Umbilical cord (tissue), 2 donors: ENCODE measurements around the gene OSR1. TPM values are rescaled to one million over a fixed set of nuclear protein-coding genes. Genes with fewer than 3 reads are reported as not detected.
"Not testable (repeated sequence)": the region's sequence is repeated elsewhere in the genome, so short reads cannot be mapped to it uniquely, and the experiment has no call there.

ENCODE experiments used
- DNase-seq: peaks from one replicate; pipeline ENCODE4 v3.0.0-alpha.2; 2015; ENCODE audit warnings: low spot score
- total RNA-seq: library from RNA; depleted of rRNA; stranded (reverse); fragments of >200 nt; gene quantifications from one replicate; pipeline ENCODE4 v1.2.3, GENCODE V29; 2014; ENCODE audit warnings: low replicate concordance; ENCODE audit not compliant: insufficient read depth

OSR1 gene
- total RNA-seq = 8.9 TPM

DNA sequence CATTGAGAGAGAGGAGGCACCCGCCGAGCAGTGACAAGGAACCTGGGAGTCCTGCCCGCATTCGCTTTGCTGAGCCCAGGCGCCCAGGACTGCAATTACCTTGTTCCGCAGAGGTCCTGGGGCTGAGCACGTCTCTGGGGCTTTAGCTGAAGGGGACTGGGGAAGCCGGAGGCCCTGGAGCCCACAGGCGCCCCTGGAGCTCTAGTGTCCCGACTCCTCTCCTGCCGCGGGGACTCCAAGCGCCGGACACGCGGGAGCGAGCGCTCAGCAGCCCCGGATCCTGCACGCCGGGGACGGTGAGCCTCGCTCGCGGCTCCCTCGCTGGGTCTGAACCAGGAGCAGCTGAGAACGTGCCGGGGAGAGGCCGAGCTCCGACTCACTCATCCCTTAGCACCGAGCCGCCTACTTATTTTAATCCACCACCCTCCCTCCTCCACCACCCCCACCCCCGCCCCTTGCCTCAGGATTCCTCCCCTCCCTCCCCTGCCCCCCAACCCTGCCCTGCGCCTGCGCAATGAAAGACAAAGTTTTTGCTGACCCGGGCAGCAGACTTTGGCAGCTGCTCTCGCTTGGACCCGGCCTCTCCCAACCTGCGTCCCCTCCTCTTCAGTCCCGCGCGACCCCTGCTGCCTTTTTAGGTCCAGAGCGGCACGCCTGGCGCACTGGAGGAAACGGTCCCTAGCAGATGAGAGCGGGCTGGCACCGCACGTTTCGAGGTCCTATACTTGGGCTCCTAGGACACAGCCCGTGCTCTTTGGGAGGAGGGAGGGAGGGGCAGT is at the start of gene OSR1:
Gene OSR1 (minus strand): TSS at position 382 of the 779 bp plus-strand sequence. CDS start 4,818 bp downstream, outside the sequence.
- peak; percentile 91 for DNase-seq

- no peak for DNase-seq
Measured at GRCh38 chr2:19403785-19404184, 45.4 kb upstream of the OSR1 start.

DNA sequence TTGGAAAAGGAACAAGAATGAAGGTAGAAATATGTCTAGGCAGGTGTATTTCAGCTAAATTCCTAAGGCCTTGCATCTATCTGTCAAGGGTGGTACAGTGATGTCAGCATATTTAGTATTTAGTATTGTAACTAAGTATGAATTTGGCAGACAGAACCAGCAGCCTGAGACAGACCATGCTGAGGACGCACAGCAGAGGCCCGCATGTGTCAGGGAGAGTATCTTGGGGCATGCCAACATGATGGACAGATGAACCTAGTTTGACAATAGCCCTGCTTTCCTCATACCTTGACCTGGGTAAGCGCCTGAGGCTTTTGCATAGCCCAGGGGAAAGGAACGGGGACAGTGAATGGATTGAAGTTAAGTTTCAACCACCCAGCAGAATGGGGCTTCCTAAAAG is 33.8 kb upstream of the OSR1 start:
- no peak for DNase-seq

DNA sequence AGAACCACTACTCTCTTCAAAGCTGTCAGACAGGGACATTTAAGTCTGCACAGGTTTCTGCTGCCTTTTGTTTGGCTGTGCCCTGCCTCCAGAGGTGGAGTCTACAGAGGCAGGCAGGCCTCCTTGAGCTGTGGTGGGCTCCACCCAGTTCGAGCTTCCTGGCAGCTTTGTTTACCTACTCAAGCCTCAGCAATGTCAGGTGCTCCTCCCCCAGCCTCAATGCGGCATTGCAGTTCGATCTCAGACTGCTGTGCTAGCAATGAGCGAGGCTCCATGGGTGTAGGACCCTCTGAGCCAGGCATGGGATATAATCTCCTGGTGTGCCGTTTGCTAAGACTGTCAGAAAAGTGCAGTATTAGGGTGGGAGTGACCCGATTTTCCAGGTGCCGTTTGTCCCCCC is 31.0 kb upstream of the OSR1 start:
- not testable (repeated sequence) for DNase-seq

GRCh38 chr2:19380532-19380931 is 22.1 kb upstream of the OSR1 start:
- DNase-seq = no peak

DNA sequence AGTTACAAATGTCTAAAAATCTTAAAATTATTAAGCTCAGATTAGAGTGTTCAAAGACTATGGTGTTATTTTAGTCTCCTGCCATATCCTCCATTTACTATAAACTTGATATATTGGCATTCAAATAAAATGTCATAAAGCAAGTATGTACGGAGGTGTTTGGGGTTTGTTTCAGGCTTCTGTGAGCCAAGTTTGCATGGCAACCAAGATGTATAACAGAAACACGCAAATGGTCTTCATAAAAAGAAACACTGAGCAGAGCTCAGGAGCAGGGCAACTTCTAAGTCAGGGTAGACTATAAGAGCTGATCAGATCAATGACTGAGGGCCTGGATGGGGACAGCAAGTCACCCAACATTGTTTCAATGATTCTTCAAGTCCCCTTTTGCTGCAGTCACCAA is 20.5 kb upstream of the OSR1 start:
- no peak for DNase-seq

DNA sequence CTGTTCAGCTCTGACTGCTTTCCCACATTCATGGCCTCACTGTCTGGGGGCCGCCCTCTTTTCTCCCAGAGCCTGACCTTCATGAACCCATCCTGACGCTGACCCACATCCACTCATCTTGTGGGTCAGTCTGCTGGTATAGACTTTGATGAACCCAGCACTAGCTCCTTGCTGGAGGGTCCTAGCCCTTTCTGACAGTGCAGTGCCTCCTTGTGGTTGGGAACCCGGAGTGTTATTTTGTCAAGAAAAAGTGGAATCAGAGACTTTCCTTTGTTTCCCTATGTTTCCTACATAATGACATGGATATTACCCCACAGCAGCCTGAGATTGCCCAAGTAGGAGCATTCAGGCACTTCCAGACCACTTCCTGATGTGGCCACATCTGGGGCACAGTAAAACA is 19.3 kb upstream of the OSR1 start:
- DNase-seq = no peak

- no peak for DNase-seq
Measured at GRCh38 chr2:19373352-19373751, 14.9 kb upstream of the OSR1 start.

DNA sequence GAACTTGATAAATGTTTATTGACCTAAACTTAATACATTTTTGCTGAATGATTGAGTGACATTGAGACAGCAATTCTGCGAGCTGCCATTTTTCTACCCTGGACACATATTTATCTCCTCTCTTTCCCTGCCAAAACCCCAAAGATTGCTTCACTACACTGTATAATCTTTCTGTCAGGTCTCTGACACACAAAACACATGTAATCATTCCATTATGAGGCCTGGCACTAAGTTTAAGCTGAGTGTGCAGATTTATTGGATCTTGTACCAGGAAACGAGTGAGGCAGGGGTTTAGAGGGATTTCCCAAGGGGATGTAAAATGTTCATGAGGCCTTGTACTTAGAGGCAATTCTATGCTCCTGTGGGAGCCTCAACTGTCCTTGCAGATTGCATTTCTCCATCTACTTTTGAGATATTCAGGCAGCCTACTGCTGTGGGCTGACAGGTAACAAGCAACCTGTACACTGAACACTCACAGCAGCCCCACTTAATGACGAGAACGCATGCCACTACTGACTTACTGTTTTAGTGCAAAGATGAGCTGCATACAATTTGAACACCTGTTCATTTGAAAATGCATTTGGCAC is 13.7 kb upstream of the OSR1 start:
- peak; percentile 88 for DNase-seq

GRCh38 chr2:19369341-19369955 is 11.0 kb upstream of the OSR1 start:
- no peak for DNase-seq

DNA sequence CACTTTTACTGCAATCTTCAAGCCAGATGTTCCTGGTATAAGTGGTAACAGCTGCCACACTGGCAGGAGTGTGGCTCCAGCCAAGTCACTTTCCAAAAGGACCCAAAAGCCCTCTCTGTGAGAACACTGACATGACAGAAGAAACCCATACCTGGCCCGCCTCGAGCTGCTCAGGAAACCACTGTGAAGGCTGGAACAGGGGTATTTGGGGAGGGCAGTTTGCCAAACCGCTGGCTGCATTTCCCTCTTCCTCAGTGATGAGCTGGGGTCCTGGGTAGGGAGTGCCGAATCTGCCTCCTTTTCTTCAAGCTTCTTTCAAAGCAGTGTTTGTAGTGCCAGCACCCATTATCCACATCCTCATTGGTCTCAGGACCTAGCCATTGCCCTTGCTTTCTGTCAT is 10.3 kb upstream of the OSR1 start:
- DNase-seq = no peak

DNA sequence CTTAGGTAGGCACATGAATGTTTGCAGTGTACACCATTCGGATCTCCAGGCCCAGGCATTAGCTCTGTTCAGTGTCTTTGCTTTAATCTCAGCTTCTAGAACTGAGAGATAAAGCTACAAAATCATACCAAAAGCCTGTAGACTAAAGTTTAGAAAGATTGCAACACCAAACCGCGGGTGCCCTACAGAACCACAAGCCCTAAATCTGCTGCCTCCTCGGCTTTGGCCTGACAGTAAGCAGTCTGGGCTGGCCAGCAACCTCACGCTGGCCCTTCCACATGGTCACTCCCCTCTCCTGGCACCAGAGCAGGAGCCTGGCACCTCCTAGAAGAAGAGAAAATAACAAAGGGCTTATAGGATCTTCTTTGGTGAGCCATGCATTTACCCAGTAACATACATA is 8.9 kb upstream of the OSR1 start:
- peak; percentile 90 for DNase-seq

DNA sequence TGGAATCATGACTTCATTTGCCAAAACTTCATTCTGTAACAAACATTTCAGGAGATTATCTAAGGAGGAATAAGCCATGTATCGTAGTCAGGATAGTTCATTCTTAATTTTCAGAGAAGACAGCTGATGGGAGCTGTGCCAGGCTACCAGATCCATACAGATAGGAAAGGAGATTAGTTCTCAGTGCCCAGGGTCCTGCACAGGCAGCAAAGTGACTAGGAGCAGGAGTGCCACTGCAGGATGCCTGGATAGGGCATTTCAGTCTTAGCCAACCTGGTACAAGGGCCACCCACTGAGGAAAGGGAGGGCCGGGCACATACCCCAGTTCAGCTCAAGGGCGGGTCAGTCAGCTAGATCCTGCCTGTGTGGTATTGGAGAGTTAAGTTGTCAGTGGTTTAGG is 6.7 kb upstream of the OSR1 start:
- no peak for DNase-seq

DNA sequence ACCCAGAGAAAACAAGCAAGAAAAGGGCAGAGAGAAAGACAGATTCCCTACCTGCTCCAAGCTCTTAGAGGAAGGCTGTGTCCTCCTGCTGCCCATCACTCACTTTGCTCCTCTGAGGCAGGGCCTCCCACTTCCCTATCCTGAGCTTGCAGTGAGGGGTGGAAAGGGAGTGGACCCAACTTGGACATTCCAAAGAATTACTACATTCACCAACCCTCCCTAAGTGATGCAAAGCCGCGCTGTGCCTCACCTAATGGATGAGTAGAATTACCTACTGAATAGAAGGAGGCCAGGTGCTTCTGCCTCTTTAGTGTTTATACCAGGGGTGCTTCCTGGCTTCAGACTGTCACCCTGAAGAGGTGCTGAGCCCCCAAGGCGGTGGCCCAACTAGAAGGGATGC is 5.6 kb upstream of the OSR1 start:
- DNase-seq = no peak

DNA sequence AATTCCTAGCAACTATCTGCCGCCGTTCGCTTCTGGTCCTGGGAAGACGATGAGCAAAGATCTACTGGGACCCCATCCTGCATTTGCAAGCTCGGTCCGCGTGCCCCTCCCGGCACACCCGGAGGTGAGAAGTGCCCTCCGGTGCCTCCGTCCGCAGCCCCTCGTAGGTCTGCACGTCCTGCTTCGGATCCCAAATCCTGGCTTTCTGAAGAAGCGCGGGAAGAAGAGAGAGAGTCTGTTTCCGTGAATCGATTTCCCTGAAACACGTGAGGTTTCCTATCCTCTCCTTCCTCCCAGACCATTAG is 5.0 kb upstream of the OSR1 start:
- DNase-seq = no peak

GRCh38 chr2:19362755-19363473 is 4.5 kb upstream of the OSR1 start:
- DNase-seq = peak; percentile 95

- no peak for DNase-seq
Measured at GRCh38 chr2:19362094-19362754, 3.8 kb upstream of the OSR1 start.

DNA sequence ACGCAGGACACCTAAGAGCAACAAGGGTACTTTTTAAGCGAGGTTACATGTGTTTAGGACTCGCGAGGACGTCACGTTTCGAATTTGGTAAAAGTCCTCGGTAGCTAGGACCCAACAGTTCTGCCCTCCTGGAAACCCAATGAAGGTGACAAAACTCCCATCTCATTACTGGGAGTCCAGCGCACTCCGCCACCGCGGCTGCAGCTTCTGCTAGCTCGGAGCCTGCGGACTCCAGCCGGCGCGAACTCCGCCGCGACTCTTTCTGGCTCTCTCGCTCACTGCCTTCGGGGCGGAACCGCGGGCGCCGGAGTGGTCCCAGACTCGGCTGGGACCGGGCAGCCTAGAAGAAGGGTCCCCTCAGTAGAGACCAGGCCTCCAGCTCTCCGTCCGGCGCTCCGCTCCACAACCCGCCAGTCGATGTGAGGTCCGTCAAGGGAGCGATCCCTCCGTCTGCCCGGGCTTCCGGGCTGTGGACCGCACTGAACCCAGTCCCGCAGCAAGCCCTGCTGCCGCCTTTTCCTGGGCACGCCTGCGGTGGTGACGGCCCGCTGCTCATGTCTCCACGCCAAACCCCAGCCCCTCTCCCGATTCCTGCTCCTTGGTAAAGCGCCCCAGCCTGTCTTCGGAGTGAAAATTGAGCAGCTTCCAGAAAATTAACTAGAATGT is 3.0 kb upstream of the OSR1 start:
- DNase-seq = no peak

- DNase-seq = no peak
Measured at GRCh38 chr2:19360966-19361321, 2.5 kb upstream of the OSR1 start.

- DNase-seq = no peak
Measured at GRCh38 chr2:19360266-19360965, 2.0 kb upstream of the OSR1 start.

DNA sequence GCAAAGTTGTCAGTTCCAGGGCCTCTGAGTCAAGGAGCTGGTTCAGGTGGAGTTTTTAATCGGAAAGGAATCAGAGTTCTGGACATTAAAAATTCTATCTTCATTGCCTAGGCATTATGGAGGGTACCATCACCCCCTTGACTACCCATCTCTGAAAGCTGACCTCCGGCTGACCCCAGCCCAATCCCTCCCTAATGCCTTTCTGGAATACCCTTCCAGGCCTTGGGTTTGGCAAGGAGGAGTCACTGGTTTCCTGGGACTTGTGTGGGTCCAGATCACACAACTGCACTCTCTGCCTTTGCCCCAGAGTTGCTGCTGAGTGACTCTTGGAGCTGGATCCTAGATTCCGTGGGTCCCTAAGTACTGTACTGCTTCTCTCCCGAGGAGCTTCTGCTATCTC is 1.0 kb upstream of the OSR1 start:
- DNase-seq = no peak
